Measurements from ENCODE around the gene DDX42.

The DDX42 gene

DNA sequence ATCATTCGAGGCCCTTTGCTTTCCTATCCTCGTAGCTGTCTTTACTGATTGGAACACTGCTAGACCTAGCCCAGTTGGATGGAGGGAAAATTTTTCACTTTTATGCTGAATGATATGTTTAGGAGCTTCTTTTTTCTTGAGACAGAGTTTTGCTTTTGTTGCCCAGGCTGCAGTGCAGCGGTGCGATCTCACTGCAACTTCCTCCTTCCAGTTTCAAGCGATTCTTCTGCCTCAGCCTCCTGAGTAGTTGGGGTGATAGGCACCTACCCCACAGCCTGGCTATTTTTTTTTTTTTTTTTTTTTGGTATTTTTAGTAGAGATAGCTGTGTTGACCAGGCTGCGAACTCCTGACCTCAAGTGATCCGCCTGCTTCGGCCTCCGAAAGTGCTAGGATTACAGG is 36.0 kb downstream of the DDX42 start:
- no peak overlapping the region for H3K4me2 ChIP-seq (ENCODE audit: low read depth, low read length)
- H2AFZ ChIP-seq (ENCODE audit: low read length) = no peak overlapping the region
- H3K27ac ChIP-seq (ENCODE audit: low read length) = no peak overlapping the region
- H3K9ac ChIP-seq (ENCODE audit: low read length) = no peak overlapping the region
- no peaks in the 10 kb centered on the region for H3K27me3 ChIP-seq (replicated peaks; ENCODE audit: insufficient read depth, low read length)
- no peaks in the 10 kb centered on the region for H3F3A ChIP-seq (ENCODE audit: insufficient read depth, low read length)
- H4K20me1 ChIP-seq (ENCODE audit: insufficient read depth, low read length) = no peaks in the 10 kb centered on the region
- H3K4me3 ChIP-seq (ENCODE audit: low read length) = no peak overlapping the region
- DNase-seq = no peak
- no peaks in the 10 kb centered on the region for H3K4me1 ChIP-seq (ENCODE audit: low read length)
- H3K9me2 ChIP-seq (replicated peaks; ENCODE audit: insufficient read depth, low read length) = no peaks in the 10 kb centered on the region
- TF ChIP-seq EZH2phosphoT487 (IDR thresholded peaks at IDR 0.05; ENCODE audit: low read length) (no peak), EZH2 (optimal IDR thresholded peaks at IDR 0.05; ENCODE audit: low read depth, low read length) (no peak), CTCF (IDR thresholded peaks at IDR 0.05; ENCODE audit: low read length) (no peak)
- no peaks in the 10 kb centered on the region; the same call in 1 of the 2 replicates for H3K79me2 ChIP-seq (ENCODE audit: low read length)
- peaks cover 23% of the 10 kb centered on the region for H3K36me3 ChIP-seq (replicated peaks; ENCODE audit: insufficient read depth, low read length)
- no peaks in the 10 kb centered on the region for H3K9me3 ChIP-seq (replicated peaks; ENCODE audit: insufficient read depth, low read length)

DNA sequence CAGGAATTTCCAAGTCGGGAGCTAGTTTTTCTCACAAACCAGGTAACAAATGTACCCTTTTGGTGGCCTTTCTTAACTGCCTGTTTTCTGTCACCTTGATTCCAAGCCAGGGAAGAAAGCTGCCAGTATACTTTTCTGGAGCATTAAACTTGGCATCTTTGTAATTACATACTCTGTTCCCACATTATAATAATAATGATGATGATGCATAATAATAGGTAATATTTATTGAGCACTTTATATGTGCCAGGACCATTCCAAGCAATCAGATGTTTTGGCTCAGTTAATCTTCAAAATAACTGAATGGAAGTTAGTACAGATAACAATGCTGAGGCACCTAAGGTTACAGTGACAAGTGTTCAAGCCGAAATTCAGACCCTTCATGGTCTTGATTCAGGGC is 42.2 kb downstream of the DDX42 start:
- DNase-seq = no peak
- Histone ChIP-seq H4K20me1 (ENCODE audit: insufficient read depth, low read length) (no peaks in the 10 kb centered on the region), H3K4me2 (ENCODE audit: low read depth, low read length) (no peak overlapping the region), H2AFZ (ENCODE audit: low read length) (no peak overlapping the region), H3K79me2 (ENCODE audit: low read length) (peaks cover 21% of the 10 kb centered on the region), H3F3A (ENCODE audit: insufficient read depth, low read length) (peaks cover 10% of the 10 kb centered on the region), H3K9me3 (replicated peaks; ENCODE audit: insufficient read depth, low read length) (no peaks in the 10 kb centered on the region), H3K9ac (ENCODE audit: low read length) (no peak overlapping the region), H3K27me3 (replicated peaks; ENCODE audit: insufficient read depth, low read length) (no peaks in the 10 kb centered on the region), H3K9me2 (replicated peaks; ENCODE audit: insufficient read depth, low read length) (no peaks in the 10 kb centered on the region), H3K4me3 (ENCODE audit: low read length) (no peak overlapping the region), H3K36me3 (replicated peaks; ENCODE audit: insufficient read depth, low read length) (peaks cover 37% of the 10 kb centered on the region), H3K27ac (ENCODE audit: low read length) (no peak overlapping the region), H3K4me1 (ENCODE audit: low read length) (no peaks in the 10 kb centered on the region)
- no peak for TF ChIP-seq CTCF (IDR thresholded peaks at IDR 0.05; ENCODE audit: low read length)
- TF ChIP-seq EZH2phosphoT487 (IDR thresholded peaks at IDR 0.05; ENCODE audit: low read length) = no peak
- no peak for TF ChIP-seq EZH2 (optimal IDR thresholded peaks at IDR 0.05; ENCODE audit: low read depth, low read length)

GRCh38 chr17:63816669-63817068 is 42.7 kb downstream of the DDX42 start:
- TF ChIP-seq EZH2 (optimal IDR thresholded peaks at IDR 0.05; ENCODE audit: low read depth, low read length) = no peak
- DNase-seq = no peak
- peaks cover 24% of the 10 kb centered on the region for H3K79me2 ChIP-seq (ENCODE audit: low read length)
- no peak overlapping the region for H2AFZ ChIP-seq (ENCODE audit: low read length)
- no peak overlapping the region for H3K9ac ChIP-seq (ENCODE audit: low read length)
- peaks cover 10% of the 10 kb centered on the region for H3F3A ChIP-seq (ENCODE audit: insufficient read depth, low read length)
- H3K4me3 ChIP-seq (ENCODE audit: low read length) = no peak overlapping the region
- no peaks in the 10 kb centered on the region for H4K20me1 ChIP-seq (ENCODE audit: insufficient read depth, low read length)
- H3K4me1 ChIP-seq (ENCODE audit: low read length) = no peaks in the 10 kb centered on the region
- no peak overlapping the region for H3K4me2 ChIP-seq (ENCODE audit: low read depth, low read length)
- no peaks in the 10 kb centered on the region for H3K9me3 ChIP-seq (replicated peaks; ENCODE audit: insufficient read depth, low read length)
- H3K27me3 ChIP-seq (replicated peaks; ENCODE audit: insufficient read depth, low read length) = no peaks in the 10 kb centered on the region
- H3K36me3 ChIP-seq (replicated peaks; ENCODE audit: insufficient read depth, low read length) = peaks cover 37% of the 10 kb centered on the region
- no peaks in the 10 kb centered on the region for H3K9me2 ChIP-seq (replicated peaks; ENCODE audit: insufficient read depth, low read length)
- no peak overlapping the region for H3K27ac ChIP-seq (ENCODE audit: low read length)

DNA sequence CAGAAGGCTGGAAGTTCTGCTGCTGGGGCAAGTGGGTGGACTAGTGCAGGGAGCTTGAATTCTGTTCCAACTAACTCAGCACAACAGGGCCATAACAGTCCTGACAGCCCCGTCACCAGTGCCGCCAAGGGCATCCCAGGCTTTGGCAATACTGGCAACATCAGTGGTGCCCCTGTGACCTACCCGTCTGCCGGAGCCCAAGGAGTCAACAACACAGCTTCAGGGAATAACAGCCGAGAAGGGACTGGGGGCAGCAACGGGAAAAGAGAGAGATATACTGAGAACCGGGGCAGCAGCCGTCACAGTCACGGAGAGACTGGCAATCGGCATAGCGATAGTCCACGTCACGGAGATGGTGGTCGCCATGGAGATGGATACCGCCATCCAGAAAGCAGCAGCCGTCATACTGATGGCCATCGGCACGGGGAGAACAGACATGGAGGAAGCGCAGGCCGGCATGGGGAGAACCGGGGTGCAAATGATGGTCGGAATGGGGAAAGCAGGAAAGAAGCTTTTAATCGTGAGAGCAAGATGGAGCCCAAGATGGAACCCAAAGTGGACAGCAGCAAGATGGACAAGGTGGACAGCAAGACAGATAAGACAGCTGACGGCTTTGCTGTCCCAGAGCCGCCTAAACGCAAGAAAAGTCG is 43.9 kb downstream of the DDX42 start:
- Histone ChIP-seq H3K79me2 (ENCODE audit: low read length) (peaks cover 24% of the 10 kb centered on the region), H3K36me3 (replicated peaks; ENCODE audit: insufficient read depth, low read length) (peaks cover 37% of the 10 kb centered on the region)

More for the DNA sequence above, 43.9 kb downstream of the DDX42 start:
- Histone ChIP-seq H3K27ac (ENCODE audit: low read length) (no peak overlapping the region), H3F3A (ENCODE audit: insufficient read depth, low read length) (peaks cover 10% of the 10 kb centered on the region), H3K27me3 (replicated peaks; ENCODE audit: insufficient read depth, low read length) (no peaks in the 10 kb centered on the region), H4K20me1 (ENCODE audit: insufficient read depth, low read length) (no peaks in the 10 kb centered on the region), H3K4me3 (ENCODE audit: low read length) (no peak overlapping the region), H3K4me2 (ENCODE audit: low read depth, low read length) (no peak overlapping the region), H3K9ac (ENCODE audit: low read length) (no peak overlapping the region), H3K9me2 (replicated peaks; ENCODE audit: insufficient read depth, low read length) (no peaks in the 10 kb centered on the region), H2AFZ (ENCODE audit: low read length) (no peak overlapping the region), H3K4me1 (ENCODE audit: low read length) (no peaks in the 10 kb centered on the region), H3K9me3 (replicated peaks; ENCODE audit: insufficient read depth, low read length) (no peaks in the 10 kb centered on the region)
- TF ChIP-seq EZH2 (optimal IDR thresholded peaks at IDR 0.05; ENCODE audit: low read depth, low read length) (no peak), CTCF (IDR thresholded peaks at IDR 0.05; ENCODE audit: low read length) (no peak), EZH2phosphoT487 (IDR thresholded peaks at IDR 0.05; ENCODE audit: low read length) (no peak)
- DNase-seq = no peak

All from MM.1S (cell line).